GM18907 (cell line): Measurements from ENCODE around the gene GHR.
A peak's percentile ranks its signal among the peaks of the same experiment; 100 is the strongest.
"Not testable (repeated sequence)": the region's sequence is repeated elsewhere in the genome, so short reads cannot be mapped to it uniquely, and the experiment has no call there.

Experiments
- ATAC-seq: cut with Tn5 transposase; IDR thresholded peaks from one replicate; pipeline ENCODE4 v1.9.1; 2021; ENCODE audit warnings: mild to moderate bottlenecking, moderate library complexity; ENCODE audit not compliant: unreplicated experiment

Gene GHR

DNA sequence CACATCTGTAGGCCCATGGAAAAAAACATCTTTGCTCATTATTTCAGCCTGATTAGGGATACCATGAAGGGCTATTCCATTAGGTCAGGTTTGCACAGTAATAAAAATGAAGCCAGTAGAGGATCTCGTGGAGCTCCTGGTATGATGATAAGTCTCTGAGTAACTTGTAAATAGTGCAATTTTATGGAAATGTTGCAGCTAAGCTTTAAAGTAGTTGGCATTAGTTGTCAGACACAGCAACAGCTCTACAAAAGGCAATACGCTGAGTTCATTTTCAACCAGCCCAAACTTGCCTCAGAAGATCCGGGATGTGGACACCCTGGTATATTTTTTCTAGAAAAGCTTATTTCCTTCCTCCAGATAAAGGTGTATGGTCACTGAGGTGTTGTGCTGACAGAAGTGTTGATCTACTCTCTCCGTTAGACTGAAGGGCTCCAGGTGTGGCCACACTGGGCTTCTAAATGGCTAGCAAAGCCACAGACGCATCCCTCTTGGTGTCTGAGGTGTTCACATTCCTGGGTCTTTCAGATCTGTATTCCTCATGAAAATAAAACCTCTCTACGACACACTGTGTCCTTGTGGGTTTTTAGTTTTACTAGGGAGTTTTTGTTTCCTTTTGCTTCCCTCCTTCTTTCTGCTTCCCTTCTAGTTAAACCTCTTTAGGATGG is 141.6 kb downstream of the GHR start:
- no peak for ATAC-seq

DNA sequence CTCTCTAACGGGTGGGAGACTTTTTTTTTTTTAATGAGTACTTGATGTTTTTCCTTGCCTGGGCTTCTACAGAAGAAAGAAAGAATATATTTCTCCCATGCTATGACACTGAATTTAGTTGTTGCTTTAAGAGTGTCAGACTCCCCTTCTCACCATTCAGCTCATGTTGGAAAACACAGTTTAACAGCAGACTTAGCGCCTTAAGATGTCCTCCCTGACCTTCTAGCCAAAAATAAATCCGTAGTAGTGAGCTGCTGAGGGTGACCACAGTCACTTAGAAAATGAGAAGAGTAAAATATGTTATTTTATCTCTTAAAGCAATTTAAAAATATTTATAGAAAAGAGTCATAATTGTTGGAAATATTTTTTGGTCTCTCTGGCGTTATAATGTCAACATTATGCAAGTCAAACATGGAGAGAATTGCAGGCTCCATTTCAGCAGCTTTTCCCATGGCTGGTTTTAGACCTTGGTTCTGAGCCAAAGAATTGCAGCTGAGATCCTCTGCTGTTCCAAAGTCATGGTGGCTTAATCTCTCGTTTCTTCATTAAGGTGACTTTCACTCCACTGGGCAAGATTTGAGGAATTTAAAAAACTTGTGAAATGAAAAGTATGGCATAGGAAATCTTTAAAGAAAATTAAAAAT is 143.5 kb downstream of the GHR start:
- ATAC-seq, result no peak

DNA sequence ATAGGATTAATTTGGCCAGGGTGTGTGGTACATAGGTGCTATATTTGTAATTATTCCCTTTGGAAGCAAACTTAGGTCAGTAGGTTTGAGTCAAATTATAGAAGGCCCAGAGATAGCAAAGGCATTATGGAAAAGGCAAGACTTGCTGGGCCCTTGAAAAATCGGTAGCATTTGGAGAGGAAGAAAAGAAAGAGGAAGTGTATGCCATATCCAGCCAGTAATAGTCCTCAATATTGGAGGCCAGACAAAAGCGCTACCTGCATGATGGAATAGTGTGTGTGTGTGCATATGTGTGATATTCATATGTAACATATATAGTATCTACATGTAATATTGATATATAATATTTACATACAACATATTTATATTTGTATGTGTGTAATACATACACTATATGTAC is 146.1 kb downstream of the GHR start:
- ATAC-seq, result no peak

DNA sequence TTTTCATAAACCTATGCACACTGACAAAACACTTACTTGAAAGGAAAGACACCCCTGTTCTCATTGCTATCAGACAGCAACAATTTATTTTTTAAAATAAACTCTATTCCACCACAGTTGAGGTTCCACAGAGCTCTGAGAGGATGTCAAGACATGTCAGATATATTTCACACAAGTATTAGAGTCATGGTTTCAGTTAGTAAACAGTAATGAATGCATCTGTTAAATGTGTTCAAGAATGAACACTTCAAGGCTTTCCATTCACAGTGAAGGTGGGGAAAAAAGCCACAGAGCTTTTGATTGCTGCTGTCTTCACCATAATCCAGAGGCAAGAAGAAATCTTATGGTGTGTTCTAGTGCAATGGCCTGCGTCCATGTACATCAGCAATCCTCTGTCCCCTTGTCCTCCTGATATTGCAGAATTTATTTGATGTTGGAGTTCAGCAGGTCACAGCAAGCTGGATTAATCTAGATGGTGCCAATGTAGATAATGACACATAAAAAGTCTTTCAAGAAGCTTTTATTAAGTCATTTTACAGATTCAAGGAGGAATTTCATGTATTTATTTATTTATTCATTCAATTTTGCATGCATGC is 146.8 kb downstream of the GHR start:
- no peak for ATAC-seq

DNA sequence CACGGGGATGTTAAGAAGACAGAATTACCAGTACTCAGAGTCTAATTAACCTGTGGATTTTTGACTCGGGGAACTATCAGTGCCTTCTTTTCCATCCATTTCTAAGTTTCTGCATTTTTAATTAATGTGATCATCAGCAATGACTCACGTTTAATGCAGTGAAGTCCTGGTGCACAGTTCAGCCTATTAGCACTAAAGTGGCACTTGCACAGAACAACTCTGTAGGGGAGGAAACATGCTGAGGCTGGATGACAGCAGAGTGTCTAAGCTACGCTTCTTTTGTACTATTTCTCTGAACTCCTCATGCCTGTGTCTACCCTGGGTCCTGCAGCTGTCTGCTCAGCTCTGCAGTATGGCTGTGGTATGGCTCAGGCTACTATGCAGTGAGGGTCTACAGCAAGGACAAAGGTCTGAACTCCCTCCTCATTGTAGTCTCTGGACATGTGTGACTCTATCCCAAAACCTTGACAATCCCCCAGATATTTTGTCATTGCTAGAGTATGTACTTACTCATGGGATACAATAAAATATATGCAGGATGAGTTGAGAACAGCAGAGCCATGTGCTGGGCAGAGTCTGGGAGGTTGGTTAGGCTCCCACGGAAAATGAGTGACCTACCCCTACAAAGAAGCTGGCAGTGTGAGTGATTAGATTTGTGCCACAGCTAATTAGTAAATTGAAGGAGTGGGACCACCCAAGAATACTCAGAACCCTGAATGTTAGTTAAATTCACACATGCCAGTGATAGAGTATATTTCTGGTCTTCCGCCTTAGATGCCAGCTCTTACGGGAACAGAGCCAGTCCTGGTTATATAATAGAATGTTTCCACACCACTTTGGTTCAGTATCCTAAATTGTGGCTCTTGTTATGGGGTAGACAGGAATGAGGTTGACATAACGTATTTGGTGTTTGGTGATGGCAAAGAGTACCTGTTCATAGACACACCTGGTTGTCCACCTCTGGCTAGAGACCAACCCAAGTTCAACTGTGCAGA is 148.0 kb downstream of the GHR start:
- ATAC-seq, result no peak

DNA sequence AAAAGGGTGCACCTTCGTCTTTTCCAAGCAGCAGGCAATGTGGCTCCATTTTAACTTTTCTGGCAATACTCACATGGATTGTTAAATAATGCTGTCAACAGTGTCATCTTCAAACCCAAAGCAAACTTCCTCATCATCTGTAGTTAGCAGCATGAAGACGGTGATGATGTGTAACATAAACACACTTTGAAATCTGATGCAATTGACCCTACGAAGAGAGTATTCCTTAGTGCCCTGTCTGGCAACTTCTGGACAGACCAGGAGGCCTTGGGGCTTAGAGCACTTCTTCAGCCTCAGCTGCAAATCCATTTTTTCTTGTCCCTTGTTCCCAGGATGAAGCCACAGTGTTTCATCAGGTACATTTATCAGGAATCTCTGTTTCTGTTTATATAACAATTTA is 149.1 kb downstream of the GHR start:
- no peak for ATAC-seq

DNA sequence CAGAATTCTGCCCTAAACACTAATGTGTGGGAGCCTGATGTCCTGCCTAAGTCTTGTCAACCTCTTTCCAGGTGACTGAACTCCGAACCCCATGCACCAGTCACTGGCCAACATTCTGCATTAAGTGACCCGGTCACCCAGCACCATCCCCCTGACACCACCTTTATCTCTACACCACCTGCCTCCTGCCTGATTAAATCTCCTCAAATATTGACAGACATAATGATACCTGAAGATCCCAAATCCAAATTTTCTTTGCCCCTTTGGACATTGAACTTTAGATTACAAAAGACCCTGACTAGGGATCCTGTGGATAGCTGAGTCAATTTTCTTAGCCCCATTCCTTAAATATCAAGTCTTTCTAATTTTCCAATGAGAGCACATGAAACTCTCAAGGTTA is 150.1 kb downstream of the GHR start:
- no peak for ATAC-seq

DNA sequence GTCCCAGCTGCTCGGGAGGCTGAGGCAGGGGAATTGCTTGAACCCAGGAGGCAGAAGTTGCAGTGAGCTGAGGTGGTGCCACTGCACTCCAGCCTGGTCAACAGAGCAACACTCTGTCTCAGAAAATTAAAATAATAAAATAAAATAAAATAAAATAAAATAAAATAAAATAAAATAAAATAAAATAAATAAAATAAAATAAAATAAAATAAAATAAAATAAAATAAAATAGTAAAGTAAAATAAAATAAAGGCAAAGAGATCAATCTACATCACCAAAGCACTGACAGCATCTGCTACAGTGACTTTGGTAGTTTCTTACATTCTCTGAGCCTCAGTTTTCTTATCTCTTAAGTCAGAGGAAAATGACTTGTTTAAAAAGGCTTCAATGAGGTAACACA is 152.7 kb downstream of the GHR start:
- not testable (repeated sequence) for ATAC-seq

DNA sequence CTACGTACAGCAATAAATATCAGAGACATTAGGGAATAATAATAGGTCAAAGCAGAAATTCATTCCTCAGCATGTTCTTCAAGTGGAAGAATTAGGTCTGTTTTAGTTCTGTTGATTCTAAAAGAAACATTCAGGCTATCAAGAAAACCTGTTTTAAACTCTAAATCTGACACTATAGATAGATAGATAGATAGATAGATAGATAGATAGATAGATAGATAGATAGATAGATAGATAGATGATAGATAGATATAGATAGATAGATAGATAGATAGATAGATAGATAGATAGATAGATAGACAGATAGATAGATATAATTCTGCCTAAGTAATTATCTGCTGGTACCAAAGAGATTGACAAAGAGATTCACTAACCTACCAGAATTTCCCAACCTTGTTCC is 155.7 kb downstream of the GHR start:
- ATAC-seq, result not testable (repeated sequence)

DNA sequence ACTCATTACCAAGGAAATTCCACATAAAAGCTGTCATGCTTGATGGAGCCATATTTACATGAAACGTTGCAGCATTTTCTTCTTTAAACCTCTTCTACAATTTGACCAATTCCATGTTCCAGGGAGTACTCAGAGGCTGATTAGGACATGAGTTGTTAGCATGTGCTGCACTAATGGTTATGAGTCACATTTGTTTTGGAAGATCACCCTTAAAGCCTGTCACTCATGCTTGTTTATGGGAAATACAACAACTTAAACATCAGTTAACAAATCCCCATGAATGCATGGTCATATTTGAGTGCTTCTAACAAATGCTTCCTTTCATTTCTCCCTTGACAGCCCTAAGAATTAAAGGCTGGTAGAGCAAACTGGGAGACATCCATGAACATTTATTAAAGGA is 156.1 kb downstream of the GHR start:
- ATAC-seq, result no peak

DNA sequence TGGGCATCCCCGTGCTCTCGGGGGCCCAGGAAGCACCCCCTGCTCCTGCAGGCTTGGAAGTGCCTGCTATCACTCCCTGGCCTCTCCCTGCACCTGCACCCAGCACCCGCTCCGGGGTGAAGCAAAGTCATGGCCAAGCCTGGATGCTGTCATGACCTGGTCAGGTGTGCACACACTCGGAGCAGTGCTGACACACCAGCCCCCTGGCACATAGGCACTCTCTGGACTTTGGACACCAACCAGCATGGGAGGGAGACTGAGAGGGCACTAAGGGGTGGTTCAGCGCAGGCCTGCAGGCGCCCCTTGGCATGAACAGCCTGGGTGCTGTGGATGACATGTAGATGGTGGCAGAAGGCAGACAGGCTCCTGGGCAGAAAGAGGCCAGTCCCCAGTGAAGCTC is 158.6 kb downstream of the GHR start:
- ATAC-seq, result no peak

DNA sequence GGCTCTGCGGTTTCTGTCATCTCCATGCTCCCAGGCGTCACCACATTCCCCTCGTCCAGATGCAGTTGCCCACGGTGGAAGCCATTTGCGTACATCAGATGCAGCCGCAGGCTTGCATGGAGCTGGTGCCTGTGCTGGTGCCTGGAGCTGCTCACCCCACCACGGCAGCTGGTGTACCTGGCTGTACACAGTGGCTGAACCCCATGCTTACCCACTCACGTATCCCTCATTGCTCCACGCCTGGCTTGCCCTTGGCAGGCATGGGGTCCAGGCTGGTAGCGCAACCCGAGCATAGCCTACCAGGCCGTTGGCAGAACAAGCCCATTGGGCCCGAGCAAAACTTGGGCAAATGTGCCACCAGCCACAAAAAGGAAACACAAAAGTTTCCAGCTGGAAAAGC is 159.5 kb downstream of the GHR start:
- ATAC-seq, result no peak

DNA sequence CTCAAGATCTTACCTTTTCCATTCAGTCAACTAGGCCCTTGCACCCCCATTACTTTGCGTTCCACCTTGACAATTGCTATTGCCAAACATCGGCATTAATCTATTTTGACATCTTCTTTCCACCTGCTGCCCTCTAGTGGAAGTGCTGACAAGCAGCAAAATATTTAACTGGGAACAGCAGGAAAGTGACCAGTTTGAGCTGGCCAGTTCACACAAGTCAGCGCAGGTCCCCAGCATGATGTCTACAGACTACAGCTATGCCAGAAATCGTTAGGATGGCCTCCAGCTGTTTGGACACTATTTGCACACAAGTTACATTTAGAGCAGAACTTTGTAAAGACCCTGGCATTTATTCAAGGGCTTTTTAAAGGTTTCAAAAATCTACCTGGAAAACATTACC is 160.1 kb downstream of the GHR start:
- ATAC-seq, result peak; percentile 77

DNA sequence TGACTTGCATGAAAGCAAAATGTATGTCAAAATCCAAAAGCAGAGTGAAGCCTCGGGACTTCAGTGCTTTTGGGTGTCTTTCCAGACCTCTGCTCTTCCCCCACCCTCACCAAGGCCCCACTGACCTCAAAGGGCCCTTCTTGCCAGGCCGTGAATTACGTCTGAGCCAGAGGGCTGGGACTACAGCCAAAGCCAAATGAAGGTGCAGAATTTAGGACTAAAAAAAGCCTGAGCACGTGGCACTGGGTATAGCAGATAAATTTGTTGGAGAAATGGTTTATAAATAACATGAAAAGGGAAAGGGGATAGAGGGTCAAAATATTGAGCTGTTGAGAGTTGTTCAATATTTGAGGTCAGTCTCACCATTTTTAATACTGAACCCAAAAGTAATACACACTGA is 163.4 kb downstream of the GHR start:
- ATAC-seq, result no peak

DNA sequence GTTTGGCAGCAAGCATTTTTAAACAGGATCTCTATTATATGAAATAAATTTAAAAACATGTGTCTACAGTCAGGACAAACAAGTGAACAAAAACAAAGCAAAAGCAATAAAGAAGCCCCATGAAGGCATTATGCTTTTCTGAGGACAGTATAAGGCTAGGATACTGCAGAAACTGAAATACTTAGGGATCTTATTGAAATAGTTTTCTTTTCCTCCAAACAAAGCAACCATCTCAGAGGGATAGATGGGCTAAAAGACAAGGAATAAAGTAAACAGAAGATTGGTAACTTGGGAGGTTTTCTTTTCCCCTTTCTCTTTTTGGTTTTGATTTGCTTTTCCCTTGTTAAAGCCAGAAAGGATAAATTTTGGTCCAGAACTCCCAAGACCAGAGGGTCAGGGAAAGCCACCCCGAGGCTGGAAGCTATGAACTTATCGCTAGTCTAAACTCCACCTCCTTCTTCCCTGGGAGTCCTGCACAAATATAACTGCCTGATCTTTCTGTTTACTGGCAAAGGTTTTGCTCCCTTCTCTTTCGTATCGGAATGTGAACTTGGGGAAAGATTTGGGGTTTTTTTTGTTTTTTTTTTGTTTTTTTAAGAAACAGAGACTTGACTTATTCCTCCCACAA is 164.0 kb downstream of the GHR start:
- ATAC-seq, result no peak

DNA sequence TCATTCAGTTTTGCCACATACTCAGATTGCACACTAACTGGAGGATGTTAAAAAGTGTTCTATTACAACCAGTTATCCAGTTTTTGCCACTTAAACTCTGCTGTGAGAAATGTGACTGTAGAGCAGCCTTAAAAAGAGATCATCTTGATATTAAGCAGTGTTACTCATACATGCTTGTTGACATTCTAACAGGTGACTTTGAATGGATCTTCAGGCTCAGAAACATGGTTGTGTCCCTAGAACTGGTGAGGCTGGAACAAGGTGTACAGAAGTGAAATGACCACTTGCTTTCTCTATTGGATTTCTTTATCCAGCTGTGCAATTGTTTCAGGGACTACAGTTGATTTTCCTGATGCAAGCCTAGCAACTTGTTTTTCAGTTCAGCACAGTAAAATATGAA is 167.3 kb downstream of the GHR start:
- no peak for ATAC-seq

DNA sequence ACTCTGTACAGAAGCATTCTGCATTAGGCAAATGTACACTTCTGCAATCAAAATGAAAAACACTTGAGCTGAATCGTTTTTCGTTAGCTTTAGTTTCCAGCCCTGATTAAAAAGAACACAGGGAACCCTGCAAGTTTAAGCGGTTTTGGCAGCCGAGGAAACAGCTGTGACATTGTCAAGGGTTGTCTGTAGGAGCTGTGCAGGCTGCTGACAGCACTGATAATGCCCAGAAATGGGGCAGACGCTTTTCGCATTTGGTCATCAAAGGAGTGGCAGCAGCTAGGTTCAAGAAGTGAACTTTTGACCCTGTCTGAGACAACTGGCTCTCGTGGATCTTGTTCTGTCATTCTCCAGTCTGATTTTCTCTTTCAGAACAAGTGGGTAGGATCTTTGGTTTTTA is 167.8 kb downstream of the GHR start:
- no peak for ATAC-seq

DNA sequence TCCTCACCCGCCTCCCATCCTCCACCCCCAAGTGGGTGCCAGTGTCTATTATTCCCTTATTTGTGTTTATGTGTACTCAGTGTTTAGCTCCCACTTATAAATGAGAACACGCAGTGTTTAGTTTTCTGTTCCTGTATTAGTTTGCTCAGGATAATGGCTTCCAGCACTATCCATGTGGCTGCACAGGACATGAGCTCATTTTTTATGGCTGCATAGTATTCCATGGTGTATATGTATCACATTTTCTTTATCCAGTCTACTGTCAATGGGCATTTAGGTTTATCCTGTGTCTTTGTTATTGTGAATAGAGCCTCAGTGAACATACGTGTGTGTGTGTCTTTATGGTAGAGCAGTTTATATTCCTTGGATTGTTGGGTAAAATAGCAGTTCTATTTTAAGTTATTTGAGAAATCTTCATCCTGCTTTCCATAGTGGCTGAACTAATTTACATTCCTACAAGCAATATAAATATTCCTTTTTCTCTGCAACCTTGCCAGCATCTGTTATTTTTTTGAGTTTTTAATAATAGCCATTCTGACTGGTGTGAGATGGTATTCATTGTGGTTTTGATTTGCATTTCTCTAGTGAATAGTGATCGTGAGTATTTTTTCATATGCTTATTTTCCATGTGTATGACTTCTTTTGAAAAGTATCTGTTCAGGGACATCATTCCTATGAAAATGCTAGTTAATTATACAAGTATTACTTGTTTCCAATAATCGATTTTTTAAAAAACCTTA is 169.3 kb downstream of the GHR start:
- ATAC-seq, result no peak

DNA sequence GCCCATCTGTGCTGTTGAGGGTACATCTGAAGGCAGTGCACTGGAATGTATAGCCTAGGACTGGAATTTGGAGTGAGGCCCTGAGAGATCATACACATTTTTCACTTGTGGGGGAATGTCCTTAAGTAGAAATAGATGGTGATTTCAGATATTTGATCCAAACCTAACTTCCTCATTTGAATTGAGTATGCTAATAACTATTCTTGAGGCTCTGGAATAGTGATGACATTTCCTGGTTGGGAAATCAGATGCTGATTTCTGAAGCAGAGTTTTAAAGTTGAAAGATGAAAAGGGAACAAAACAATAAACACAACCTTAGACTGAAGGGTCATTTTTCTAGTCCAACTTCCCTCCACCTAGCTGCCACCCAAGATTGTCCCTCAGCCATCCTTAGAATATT is 170.4 kb downstream of the GHR start:
- no peak for ATAC-seq

DNA sequence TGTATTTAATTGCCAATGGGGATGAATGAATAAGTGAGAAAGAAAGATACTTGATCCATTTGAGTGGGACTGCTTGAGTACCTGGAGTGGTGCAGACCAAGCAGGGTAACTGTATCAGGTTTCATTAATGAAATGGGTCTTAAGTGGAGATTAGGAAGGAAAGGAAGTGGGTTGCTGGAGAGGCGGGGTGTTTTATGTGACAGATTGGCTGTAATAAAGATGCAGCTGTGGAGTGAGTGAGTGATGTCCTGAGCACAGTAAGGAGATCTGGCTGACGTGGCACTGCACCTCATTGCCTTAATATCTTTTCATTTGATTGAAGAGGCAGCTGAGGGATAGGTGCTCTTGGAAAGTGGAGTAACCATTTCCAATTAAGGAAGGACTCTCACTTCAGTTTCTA is 172.4 kb downstream of the GHR start:
- ATAC-seq, result no peak
